Sigmoid colon (tissue), 4 donors: ENCODE data around the gene PLOD2.

Source experiments
- EP300 ChIP-seq, 4 donors: sonication (generic); formaldehyde crosslinking; IDR thresholded peaks; one replicate each; pipeline ENCODE4 v1.6.1; 2017; ENCODE audit warnings: antibody characterized with exemption in 4 of 4
- POLR2A ChIP-seq, 2 donors: fragments of 450-650 bp; IDR thresholded peaks; one replicate each; pipeline ENCODE4 v1.6.1; 2016; ENCODE audit warnings: antibody characterized with exemption in 2 of 2, mild to moderate bottlenecking in 2 of 2, moderate library complexity in 2 of 2
- POLR2AphosphoS5 ChIP-seq, 4 donors: sonication (generic); formaldehyde crosslinking; IDR thresholded peaks; one replicate each; pipeline ENCODE4 v1.6.1; 2017; ENCODE audit warnings: antibody characterized with exemption in 4 of 4
- TF ChIP-seq, protein P1 (sequence below), 4 experiments: fragments of 450-650 bp in 3 of 4; fragments of 200-600 bp in 1 of 4; IDR thresholded peaks; one replicate each; pipeline ENCODE4 v1.5.1; 2016 to 2019; ENCODE audit warnings: antibody characterized with exemption in 4 of 4, mild to moderate bottlenecking in 3 of 4, moderate library complexity in 2 of 4

DNA sequence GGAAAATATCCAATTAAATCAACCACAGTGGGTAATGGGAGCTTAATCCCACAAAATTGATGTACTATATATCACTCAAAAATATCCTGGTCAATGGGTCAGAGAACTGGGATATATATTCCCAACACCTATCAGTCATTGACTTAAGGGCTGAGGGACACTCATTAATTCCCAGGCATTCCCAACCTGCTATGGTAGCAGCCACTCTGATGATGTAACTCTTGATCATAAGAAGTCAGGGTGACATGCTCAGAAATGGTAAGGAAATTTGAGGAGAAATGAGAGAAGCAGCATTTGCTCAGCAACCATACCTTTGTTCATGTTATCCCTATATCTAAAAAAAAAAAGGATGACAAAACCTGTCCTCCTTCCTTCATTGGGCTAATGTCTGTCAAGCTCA is 3.1 kb upstream of the PLOD2 start:
- TF ChIP-seq, protein P1, sequence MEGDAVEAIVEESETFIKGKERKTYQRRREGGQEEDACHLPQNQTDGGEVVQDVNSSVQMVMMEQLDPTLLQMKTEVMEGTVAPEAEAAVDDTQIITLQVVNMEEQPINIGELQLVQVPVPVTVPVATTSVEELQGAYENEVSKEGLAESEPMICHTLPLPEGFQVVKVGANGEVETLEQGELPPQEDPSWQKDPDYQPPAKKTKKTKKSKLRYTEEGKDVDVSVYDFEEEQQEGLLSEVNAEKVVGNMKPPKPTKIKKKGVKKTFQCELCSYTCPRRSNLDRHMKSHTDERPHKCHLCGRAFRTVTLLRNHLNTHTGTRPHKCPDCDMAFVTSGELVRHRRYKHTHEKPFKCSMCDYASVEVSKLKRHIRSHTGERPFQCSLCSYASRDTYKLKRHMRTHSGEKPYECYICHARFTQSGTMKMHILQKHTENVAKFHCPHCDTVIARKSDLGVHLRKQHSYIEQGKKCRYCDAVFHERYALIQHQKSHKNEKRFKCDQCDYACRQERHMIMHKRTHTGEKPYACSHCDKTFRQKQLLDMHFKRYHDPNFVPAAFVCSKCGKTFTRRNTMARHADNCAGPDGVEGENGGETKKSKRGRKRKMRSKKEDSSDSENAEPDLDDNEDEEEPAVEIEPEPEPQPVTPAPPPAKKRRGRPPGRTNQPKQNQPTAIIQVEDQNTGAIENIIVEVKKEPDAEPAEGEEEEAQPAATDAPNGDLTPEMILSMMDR (IDR thresholded peaks at IDR 0.05) = no peak
- TF ChIP-seq POLR2A (IDR thresholded peaks at IDR 0.05) (no peak), EP300 (IDR thresholded peaks at IDR 0.05) (no peak), POLR2AphosphoS5 (IDR thresholded peaks at IDR 0.05) (no peak)
